Right atrium auricular region (tissue), 2 donors: Measurements from ENCODE around the gene FAM180A. TPM values are rescaled to one million over a fixed set of nuclear protein-coding genes. Genes with fewer than 3 reads are reported as not detected.

Experiments used
- DNase-seq: peaks from one replicate; pipeline ENCODE4 v3.0.0-alpha.2; 2019; ENCODE audit warnings: low spot score
- H3K27ac ChIP-seq, 2 donors: fragments of 200-600 bp; sonication (generic); 1 replicate in 1 of 2; 2 replicates in 1 of 2; pipeline ENCODE4 v1.5.1; 2016 to 2019
- H3K27me3 ChIP-seq, 2 donors: fragments of 200-600 bp; sonication (generic); one replicate each; pipeline versions ENCODE4 v1.5.1 to v1.6.0; 2017 to 2019
- H3K36me3 ChIP-seq: fragments of 200-600 bp; sonication (generic); one replicate; pipeline ENCODE4 v1.5.1; 2016
- H3K4me1 ChIP-seq, 2 donors: fragments of 200-600 bp; sonication (generic); one replicate each; pipeline versions ENCODE4 v1.5.1 to v1.6.0; 2017 to 2019
- H3K4me3 ChIP-seq, 2 donors: fragments of 200-600 bp; sonication (generic); 1 replicate in 1 of 2; 2 replicates in 1 of 2; pipeline ENCODE4 v1.5.1; 2017 to 2019; ENCODE audit warnings: mild to moderate bottlenecking in 1 of 2, moderate library complexity in 1 of 2
- H3K9me3 ChIP-seq, 2 donors: fragments of 200-600 bp; sonication (generic); one replicate each; pipeline ENCODE4 v1.5.1; 2019
- total RNA-seq, 2 donors: library from RNA; depleted of rRNA; stranded (reverse); fragments of >200 nt; gene quantifications; one replicate each; pipeline ENCODE4 v1.1.0, GENCODE V29; 2016
- TF ChIP-seq, protein P1 (sequence below), 2 donors: fragments of 200-600 bp; sonication (generic); IDR thresholded peaks; one replicate each; pipeline ENCODE4 v1.5.1; 2019; ENCODE audit warnings: antibody characterized with exemption in 2 of 2

The FAM180A gene
- total RNA-seq, 2 donors from 2014 or later, result 4.0 to 5.9 TPM

DNA sequence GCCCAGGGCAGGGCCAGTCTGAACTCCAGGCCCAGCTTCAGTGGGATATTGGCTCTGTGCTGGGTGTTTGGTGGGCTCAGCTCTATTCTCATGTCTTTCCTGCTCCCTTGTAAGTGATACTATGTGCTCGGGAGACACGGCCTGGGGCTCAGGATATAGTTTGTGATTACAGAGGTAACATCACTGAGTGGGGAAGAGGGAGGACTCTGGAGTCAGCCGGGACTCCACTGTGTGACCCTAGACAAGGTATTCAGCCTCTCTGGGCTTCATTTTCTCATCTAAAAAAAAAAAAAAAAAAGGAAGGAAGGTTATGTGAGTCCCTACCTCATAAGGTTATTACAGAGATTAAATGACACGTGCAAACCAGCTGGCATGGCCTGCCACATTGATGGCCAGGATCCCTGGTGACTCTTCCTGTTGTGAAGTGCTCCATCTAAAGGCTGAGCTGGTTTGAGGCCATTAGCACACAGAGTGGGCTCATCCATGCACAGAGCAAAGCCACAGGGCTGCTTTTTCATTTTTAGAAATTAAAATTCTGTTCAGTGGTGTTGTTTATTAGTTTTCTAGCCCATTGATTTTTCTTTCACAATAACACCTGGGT lies 36.3 kb downstream of the FAM180A start:
- Histone ChIP-seq H3K27me3 (no peaks in the 10 kb centered on the region), H3K4me3 (no peak overlapping the region), H3K27ac (no peak overlapping the region), H3K4me1 (peaks cover 0 to 17% of the 10 kb centered on the region in 2 donors), H3K9me3 (no peaks in the 10 kb centered on the region), H3K36me3 (no peaks in the 10 kb centered on the region)
- TF ChIP-seq, protein P1, sequence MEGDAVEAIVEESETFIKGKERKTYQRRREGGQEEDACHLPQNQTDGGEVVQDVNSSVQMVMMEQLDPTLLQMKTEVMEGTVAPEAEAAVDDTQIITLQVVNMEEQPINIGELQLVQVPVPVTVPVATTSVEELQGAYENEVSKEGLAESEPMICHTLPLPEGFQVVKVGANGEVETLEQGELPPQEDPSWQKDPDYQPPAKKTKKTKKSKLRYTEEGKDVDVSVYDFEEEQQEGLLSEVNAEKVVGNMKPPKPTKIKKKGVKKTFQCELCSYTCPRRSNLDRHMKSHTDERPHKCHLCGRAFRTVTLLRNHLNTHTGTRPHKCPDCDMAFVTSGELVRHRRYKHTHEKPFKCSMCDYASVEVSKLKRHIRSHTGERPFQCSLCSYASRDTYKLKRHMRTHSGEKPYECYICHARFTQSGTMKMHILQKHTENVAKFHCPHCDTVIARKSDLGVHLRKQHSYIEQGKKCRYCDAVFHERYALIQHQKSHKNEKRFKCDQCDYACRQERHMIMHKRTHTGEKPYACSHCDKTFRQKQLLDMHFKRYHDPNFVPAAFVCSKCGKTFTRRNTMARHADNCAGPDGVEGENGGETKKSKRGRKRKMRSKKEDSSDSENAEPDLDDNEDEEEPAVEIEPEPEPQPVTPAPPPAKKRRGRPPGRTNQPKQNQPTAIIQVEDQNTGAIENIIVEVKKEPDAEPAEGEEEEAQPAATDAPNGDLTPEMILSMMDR (IDR thresholded peaks at IDR 0.05), result no peak
- DNase-seq, result no peak

GRCh38 chr7:135711139-135711469 lies 37.5 kb downstream of the FAM180A start:
- H3K4me3 ChIP-seq, result no peak overlapping the region
- H3K36me3 ChIP-seq, result no peaks in the 10 kb centered on the region
- H3K27me3 ChIP-seq, result no peaks in the 10 kb centered on the region
- H3K9me3 ChIP-seq, result no peaks in the 10 kb centered on the region
- TF ChIP-seq, protein P1 (IDR thresholded peaks at IDR 0.05), result no peak
- DNase-seq, result no peak
- H3K4me1 ChIP-seq, result peaks cover 0 to 11% of the 10 kb centered on the region in 2 donors
- H3K27ac ChIP-seq, result no peak overlapping the region

- Histone ChIP-seq H3K27me3 (no peaks in the 10 kb centered on the region), H3K4me3 (no peak overlapping the region), H3K36me3 (no peaks in the 10 kb centered on the region), H3K4me1 (peaks cover 0 to 11% of the 10 kb centered on the region in 2 donors), H3K27ac (no peak overlapping the region), H3K9me3 (no peaks in the 10 kb centered on the region)
- TF ChIP-seq, protein P1 (IDR thresholded peaks at IDR 0.05), result peak; percentile 35 to 72
- no peak for DNase-seq
These were observed 38.0 kb downstream of the FAM180A start for GRCh38 chr7:135710417-135711138.

DNA sequence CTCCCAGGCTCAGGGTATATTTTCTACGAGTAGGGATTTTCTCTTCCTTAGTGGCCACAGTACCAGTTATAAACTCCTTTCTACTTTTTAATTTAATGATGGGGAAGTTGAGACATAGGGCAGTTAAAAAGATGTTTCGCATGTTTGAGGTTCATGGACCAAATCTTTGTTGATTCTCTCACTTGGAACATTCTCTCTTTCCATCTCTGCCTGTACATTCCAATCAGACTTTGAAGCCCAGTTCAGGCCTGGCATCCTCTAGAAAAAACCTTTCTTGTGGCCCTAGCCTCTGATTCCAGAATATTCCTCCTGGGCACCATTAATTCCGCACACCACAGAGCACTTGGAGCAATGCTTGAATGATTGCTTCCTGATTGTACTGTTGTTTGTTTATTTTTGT lies 39.1 kb downstream of the FAM180A start:
- Histone ChIP-seq H3K36me3 (no peaks in the 10 kb centered on the region), H3K9me3 (no peaks in the 10 kb centered on the region), H3K27me3 (no peaks in the 10 kb centered on the region)

DNA sequence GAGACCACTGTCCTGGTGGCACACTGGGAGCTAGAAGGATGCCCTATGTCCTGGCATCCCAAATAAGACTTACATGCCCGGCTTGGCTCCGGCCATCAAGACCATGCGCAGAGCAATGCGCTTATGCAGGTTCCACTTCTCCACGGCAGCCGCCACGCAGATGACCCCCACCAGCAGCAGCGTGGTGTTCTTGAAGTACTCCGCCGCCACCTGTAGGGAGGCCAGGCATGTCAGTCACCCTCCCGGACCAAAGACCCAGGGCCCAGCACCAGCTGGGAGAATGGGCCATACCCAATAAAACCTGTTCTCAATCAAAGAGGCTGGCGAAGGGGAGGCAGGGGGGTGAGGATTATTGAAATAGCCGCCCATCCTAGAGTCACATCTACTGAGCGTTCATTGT lies 40.6 kb downstream of the FAM180A start:
- TF ChIP-seq, protein P1 (IDR thresholded peaks at IDR 0.05), result no peak
- DNase-seq, result no peak
- no peaks in the 10 kb centered on the region for H3K27me3 ChIP-seq

More for the DNA sequence above, 39.1 kb downstream of the FAM180A start:
- Histone ChIP-seq H3K4me3 (no peak overlapping the region), H3K4me1 (peaks cover 0 to 11% of the 10 kb centered on the region in 2 donors), H3K27ac (no peak overlapping the region)
- TF ChIP-seq, protein P1 (IDR thresholded peaks at IDR 0.05), result no peak
- DNase-seq, result no peak

More for the DNA sequence above, 40.6 kb downstream of the FAM180A start:
- Histone ChIP-seq H3K4me3 (no peak overlapping the region), H3K27ac (no peak overlapping the region), H3K9me3 (no peaks in the 10 kb centered on the region), H3K4me1 (peaks cover 0 to 13% of the 10 kb centered on the region in 2 donors), H3K36me3 (no peaks in the 10 kb centered on the region)
